IMR-90 (cell line): ENCODE results near the gene SDK1.

Source experiments
- CTCF ChIP-seq: conservative IDR thresholded peaks from 2 replicates; pipeline ENCODE4 v1.5.1; 2012; ENCODE audit warnings: mild to moderate bottlenecking, low read depth, low read length, improper control_type of control experiment
- MAFK ChIP-seq: IDR thresholded peaks from 2 replicates; pipeline ENCODE4 v1.6.1; 2012; ENCODE audit warnings: low read depth, low read length, improper control_type of control experiment
- MXI1 ChIP-seq: IDR thresholded peaks from 2 replicates; pipeline ENCODE4 v1.6.1; 2012; ENCODE audit warnings: low read depth, mild to moderate bottlenecking, low read length, moderate library complexity, borderline replicate concordance
- POLR2A ChIP-seq: IDR thresholded peaks from 2 replicates; pipeline ENCODE4 v1.6.1; 2012; ENCODE audit warnings: mild to moderate bottlenecking, low read depth, low read length
- RAD21 ChIP-seq: IDR thresholded peaks from 2 replicates; pipeline ENCODE4 v1.6.1; 2012; ENCODE audit warnings: low read length, improper control_type of control experiment
- RCOR1 ChIP-seq: IDR thresholded peaks from 2 replicates; pipeline ENCODE4 v1.6.1; 2012; ENCODE audit warnings: mild to moderate bottlenecking, low read length, improper control_type of control experiment; ENCODE audit not compliant: insufficient replicate concordance
- RFX5 ChIP-seq: IDR thresholded peaks from 2 replicates; pipeline ENCODE4 v1.8.0; 2012; ENCODE audit warnings: low read depth, mild to moderate bottlenecking, low read length, moderate library complexity
- TF ChIP-seq, protein P1 (sequence below): fragments of 150-350 bp; IDR thresholded peaks from 2 replicates; pipeline ENCODE4 v1.6.1; 2017; ENCODE audit warnings: mild to moderate bottlenecking, antibody characterized with exemption, low read length, low read depth

- TF ChIP-seq CTCF (no peak), RFX5 (no peak), POLR2A (no peak), RAD21 (no peak), RCOR1 (no peak), MAFK (no peak), MXI1 (no peak)
- TF ChIP-seq, protein P1, sequence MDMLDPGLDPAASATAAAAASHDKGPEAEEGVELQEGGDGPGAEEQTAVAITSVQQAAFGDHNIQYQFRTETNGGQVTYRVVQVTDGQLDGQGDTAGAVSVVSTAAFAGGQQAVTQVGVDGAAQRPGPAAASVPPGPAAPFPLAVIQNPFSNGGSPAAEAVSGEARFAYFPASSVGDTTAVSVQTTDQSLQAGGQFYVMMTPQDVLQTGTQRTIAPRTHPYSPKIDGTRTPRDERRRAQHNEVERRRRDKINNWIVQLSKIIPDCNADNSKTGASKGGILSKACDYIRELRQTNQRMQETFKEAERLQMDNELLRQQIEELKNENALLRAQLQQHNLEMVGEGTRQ: no peak
Observed at GRCh38 chr7:3321206-3321605, 20.2 kb downstream of the SDK1 start.
